Fibroblast of lung (primary cell): Measurements from ENCODE around the gene RIMS4.

Experiments used
- EZH2 ChIP-seq: IDR thresholded peaks from 2 replicates; pipeline ENCODE4 v1.5.1; 2012; ENCODE audit warnings: low read length, control low read depth, mild to moderate bottlenecking; ENCODE audit errors: missing control alignments
- TF ChIP-seq, protein P1 (sequence below), 2 donors: IDR thresholded peaks in 1 of 2; conservative IDR thresholded peaks in 1 of 2; 1 replicate in 1 of 2; 2 replicates in 1 of 2; pipeline ENCODE4 v1.5.1; 2011 to 2012; ENCODE audit warnings: low read length in 2 of 2, control low read depth in 1 of 2, inconsistent platforms in 1 of 2, low read depth in 1 of 2, mild to moderate bottlenecking in 1 of 2

DNA sequence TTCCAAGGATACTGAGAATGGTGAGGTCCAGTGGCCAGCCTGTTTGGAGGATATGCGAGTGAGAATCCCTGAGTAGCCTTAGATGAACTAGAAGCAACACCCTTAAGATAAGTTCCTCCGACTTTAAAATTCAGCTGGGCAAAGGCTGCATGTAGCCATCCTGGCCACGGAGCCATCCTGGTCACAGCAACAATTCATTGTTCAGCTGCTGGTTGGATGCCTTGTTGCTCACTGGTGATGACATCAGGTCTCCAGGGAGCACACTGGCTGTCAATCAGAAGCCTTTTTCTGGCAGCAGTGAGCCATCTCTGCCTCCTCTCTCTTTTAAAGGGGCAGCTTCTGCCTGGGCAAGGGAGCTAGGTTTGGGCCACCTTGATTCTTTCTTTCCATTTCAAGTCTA, 22.4 kb upstream of the RIMS4 start:
- TF ChIP-seq, protein P1, sequence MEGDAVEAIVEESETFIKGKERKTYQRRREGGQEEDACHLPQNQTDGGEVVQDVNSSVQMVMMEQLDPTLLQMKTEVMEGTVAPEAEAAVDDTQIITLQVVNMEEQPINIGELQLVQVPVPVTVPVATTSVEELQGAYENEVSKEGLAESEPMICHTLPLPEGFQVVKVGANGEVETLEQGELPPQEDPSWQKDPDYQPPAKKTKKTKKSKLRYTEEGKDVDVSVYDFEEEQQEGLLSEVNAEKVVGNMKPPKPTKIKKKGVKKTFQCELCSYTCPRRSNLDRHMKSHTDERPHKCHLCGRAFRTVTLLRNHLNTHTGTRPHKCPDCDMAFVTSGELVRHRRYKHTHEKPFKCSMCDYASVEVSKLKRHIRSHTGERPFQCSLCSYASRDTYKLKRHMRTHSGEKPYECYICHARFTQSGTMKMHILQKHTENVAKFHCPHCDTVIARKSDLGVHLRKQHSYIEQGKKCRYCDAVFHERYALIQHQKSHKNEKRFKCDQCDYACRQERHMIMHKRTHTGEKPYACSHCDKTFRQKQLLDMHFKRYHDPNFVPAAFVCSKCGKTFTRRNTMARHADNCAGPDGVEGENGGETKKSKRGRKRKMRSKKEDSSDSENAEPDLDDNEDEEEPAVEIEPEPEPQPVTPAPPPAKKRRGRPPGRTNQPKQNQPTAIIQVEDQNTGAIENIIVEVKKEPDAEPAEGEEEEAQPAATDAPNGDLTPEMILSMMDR (conservative IDR thresholded peaks at IDR 0.05 in 1 of 2, IDR thresholded peaks at IDR 0.05 in 1 of 2; ENCODE audit: low read depth in 1 of 2, low read length in 2 of 2), result no peak
- no peak for TF ChIP-seq EZH2
